ENCODE results near the gene FAM118B.
"Not testable (repeated sequence)": the region's sequence is repeated elsewhere in the genome, so short reads cannot be mapped to it uniquely, and the experiment has no call there.

The FAM118B gene

GRCh38 chr11:126277780-126278179, 66.2 kb downstream of the FAM118B start:
- no peak for DNase-seq

GRCh38 chr11:126279191-126279590, 67.6 kb downstream of the FAM118B start:
- no peak for DNase-seq

- DNase-seq = no peak
Observed at GRCh38 chr11:126280595-126280994, 69.0 kb downstream of the FAM118B start.

- no peak for DNase-seq
Observed at GRCh38 chr11:126281245-126281644, 69.7 kb downstream of the FAM118B start.

- no peak for DNase-seq
Observed at GRCh38 chr11:126281666-126282175, 70.1 kb downstream of the FAM118B start.

- DNase-seq = peak; percentile 40
Observed at GRCh38 chr11:126282361-126282735, 70.8 kb downstream of the FAM118B start.

- DNase-seq = peak; percentile 67
Observed at GRCh38 chr11:126282736-126283591, 71.4 kb downstream of the FAM118B start, which contains the start of gene TIRAP. Gene TIRAP, plus strand, starts transcription at chr11:126283093. Its CDS starts 7,802 bp downstream, at chr11:126290895.

GRCh38 chr11:126284829-126285228, 73.2 kb downstream of the FAM118B start:
- DNase-seq = peak; percentile 88

GRCh38 chr11:126288237-126288636, 76.7 kb downstream of the FAM118B start:
- DNase-seq = no peak

GRCh38 chr11:126290887-126291286, 79.3 kb downstream of the FAM118B start:
- no peak for DNase-seq

GRCh38 chr11:126293726-126294125, 82.1 kb downstream of the FAM118B start:
- no peak for DNase-seq

- no peak for DNase-seq
Observed at GRCh38 chr11:126297004-126297403, 85.4 kb downstream of the FAM118B start.

- peak; percentile 90 for DNase-seq
Observed at GRCh38 chr11:126303623-126304456, 92.3 kb downstream of the FAM118B start, which contains the start of gene DCPS. Gene DCPS, plus strand, starts transcription at chr11:126304060. Its CDS starts 21 bp downstream, at chr11:126304081.

- no peak for DNase-seq
Observed at GRCh38 chr11:126304457-126305075, 93.0 kb downstream of the FAM118B start.

- DNase-seq = peak; percentile 27
Observed at GRCh38 chr11:126305699-126306098, 94.1 kb downstream of the FAM118B start.

- DNase-seq = no peak
Observed at GRCh38 chr11:126307706-126308105, 96.1 kb downstream of the FAM118B start.

- no peak for DNase-seq
Observed at GRCh38 chr11:126308271-126308671, 96.7 kb downstream of the FAM118B start.

- DNase-seq = not testable (repeated sequence)
Observed at GRCh38 chr11:126308771-126309170, 97.2 kb downstream of the FAM118B start.

- peak; percentile 61 for DNase-seq
Observed at GRCh38 chr11:126310200-126310991, 98.8 kb downstream of the FAM118B start.

- no peak for DNase-seq
Observed at GRCh38 chr11:126310992-126311310, 99.4 kb downstream of the FAM118B start.

GRCh38 chr11:126311401-126312291, 100.1 kb downstream of the FAM118B start:
- DNase-seq = no peak

Measured in activated naive CD4-positive, alpha-beta T cell treated with Interleukin-2 at 50 U/mL for 16 hours (primary cell).